ENCODE results near the gene KIAA1755. TPM values are rescaled to one million over a fixed set of nuclear protein-coding genes. Genes with fewer than 3 reads are reported as not detected.

Gene KIAA1755
- total RNA-seq, 1 donor from 2014 or later: not detected

GRCh38 chr20:38167851-38168760, 92.4 kb downstream of the KIAA1755 start:
- DNase-seq (ENCODE audit: low read depth in 2 of 2): peak; percentile 86 to 93

DNA sequence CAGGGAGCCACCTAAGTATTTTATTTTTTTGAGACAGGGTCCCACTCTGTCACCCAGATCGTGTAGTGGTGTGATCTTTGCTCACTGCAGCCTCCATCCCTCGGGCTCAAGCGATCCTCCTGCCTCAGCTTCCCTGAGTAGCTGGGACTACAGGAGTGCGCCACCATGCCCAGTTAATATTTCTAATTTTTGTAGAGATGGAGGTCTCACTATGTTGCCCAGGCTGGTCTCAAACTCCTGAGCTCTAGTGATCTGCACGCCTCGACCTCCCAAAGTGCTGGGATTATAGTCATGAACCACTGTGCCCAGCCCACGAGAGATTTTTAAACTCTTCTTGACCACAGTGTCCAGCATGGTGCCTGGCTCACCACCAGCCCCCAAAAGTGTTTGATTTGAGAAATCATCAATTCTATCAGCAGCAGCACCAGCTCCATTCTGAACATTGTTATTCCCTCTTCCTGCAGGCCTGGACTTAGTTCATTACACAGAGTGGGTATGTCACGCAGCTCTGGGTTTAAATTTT, 93.1 kb downstream of the KIAA1755 start:
- DNase-seq (ENCODE audit: low read depth in 2 of 2): no peak

DNA sequence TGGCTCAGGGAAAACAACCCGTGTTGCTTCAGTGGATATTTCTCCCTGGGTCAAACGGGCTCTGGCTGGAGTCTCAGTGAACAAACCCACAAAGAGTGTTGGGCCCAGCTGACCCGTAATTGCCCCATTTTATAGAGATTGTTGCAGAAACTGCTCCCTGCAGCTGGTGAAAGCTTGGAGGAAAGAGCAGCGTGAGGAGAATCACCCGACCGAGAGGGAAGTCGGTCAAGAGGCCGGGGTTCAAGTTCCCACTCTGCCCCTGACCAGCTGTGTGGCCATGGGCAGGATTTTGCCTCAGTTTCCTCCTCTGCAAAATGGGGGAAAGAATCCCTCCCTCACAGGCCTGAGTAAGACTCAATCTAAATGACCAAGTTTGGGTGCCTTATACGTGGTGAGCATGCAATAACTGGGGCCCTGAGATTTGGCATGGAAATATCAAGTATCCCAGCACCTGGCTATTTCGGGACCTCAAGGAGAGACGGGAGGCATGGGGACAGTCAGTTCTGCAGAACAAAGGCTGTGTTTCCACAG, 93.8 kb downstream of the KIAA1755 start:
- no peak for DNase-seq (ENCODE audit: low read depth in 2 of 2)

- DNase-seq (ENCODE audit: low read depth in 2 of 2): peak in 1 of 2 donors; percentile 54
These were observed 94.4 kb downstream of the KIAA1755 start for GRCh38 chr20:38165966-38166702.

- DNase-seq (ENCODE audit: low read depth in 2 of 2): peak in 1 of 2 donors; percentile 92
These were observed 95.2 kb downstream of the KIAA1755 start, which contains the start of gene TGM2 for GRCh38 chr20:38165089-38165965. Gene TGM2 (minus strand): TSS chr20:38165270. CDS start chr20:38165198, 72 bp downstream.

GRCh38 chr20:38164624-38165088, 95.9 kb downstream of the KIAA1755 start:
- no peak for DNase-seq (ENCODE audit: low read depth in 2 of 2)

GRCh38 chr20:38164069-38164468, 96.5 kb downstream of the KIAA1755 start:
- no peak for DNase-seq (ENCODE audit: low read depth in 2 of 2)

DNA sequence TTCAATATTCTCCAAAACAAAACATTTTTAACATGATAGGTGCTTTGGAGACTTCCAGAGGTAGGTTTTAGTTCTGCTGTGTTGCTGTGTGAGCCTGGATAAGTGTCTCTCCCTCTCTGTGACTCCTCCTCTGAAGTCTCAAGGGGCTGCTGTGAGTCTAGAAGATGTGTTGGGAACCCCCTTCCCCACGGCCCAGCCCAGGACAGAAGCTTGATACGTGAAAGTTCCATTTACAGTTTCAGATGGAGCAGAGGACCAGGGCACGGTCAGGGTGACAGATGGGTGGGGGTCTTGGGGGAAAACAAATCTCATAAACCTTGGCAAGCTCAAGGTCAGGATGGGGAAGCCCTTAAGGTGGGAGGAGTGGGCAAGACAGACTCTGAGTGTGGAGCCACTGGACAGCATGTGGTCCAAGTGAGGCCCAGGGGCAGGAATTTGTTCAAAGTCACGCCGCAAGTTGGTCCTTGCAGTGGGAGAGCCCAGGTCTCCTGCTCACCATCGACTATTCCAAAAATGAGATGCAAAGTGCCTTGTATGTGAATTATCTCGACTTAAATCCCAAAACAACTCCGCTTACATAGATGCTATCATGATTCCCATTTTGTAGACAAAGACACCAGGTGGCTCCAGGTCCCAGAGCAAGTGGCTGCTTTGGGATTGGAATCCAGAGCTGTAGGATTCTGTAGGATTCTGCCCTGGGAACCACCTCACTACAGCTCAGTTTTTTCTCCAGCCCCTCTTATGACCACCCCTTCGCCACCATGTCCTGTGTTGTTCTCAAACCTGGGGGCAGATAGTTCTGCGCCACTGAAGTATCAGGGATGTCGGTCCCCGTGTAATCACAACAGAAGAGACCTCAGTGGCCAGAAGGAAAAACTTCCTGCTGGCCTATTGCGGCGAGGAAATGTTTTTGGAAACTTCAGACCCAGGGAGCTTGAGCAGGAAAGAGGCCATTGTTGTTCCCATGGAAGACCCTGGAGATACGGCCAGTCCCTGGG, 97.4 kb downstream of the KIAA1755 start:
- no peak for DNase-seq (ENCODE audit: low read depth in 2 of 2)

DNA sequence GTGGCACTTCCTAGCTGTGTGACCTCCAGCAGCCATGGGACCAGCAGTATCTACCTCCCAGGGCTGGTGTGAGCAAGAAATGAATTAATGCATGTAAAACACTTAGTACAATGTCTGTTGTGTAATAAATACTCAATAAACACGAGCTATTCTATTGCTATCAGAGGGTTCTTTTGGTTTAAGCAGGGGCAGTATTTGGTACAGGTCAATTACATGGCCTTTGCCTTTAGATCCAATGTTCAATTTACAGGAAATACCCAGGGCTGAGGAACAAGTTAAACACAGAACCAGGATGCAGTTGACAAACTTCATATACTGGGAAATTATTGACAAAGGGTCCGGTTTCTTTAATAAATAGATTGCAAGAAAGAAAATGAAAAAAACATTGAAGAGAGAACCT, 98.4 kb downstream of the KIAA1755 start:
- DNase-seq (ENCODE audit: low read depth in 2 of 2): no peak

GRCh38 chr20:38161412-38161774, 99.1 kb downstream of the KIAA1755 start:
- no peak for DNase-seq (ENCODE audit: low read depth in 2 of 2)

Other genes with a start within 250 kb of the KIAA1755 start
- 13.7 and 16.3 TPM in 2 replicates for gene TTI1, start 227.3 kb downstream of the KIAA1755 start, total RNA-seq
- gene RPRD1B, start 227.0 kb downstream of the KIAA1755 start, total RNA-seq: 11.9 and 15.6 TPM in 2 replicates
- gene TGM2, start 95.5 kb downstream of the KIAA1755 start, total RNA-seq: 408 and 561 TPM in 2 replicates
- not detected in 2 replicates for gene BPI, start 43.4 kb upstream of the KIAA1755 start, total RNA-seq
- under 0.01 and 0.13 TPM in 2 replicates for gene LBP, start 85.7 kb upstream of the KIAA1755 start, total RNA-seq
- 5.1 and 7.0 TPM in 2 replicates for gene SNHG17, start 174.6 kb upstream of the KIAA1755 start, total RNA-seq
- gene RALGAPB, start 212.1 kb upstream of the KIAA1755 start, total RNA-seq: 16.3 and 21.1 TPM in 2 replicates